ENCODE measurements around the gene MMAB. TPM values are rescaled to one million over a fixed set of nuclear protein-coding genes. Genes with fewer than 3 reads are reported as not detected.

The MMAB gene
- total RNA-seq (ENCODE audit: low replicate concordance): 24.7 and 34.5 TPM in 2 replicates

DNA sequence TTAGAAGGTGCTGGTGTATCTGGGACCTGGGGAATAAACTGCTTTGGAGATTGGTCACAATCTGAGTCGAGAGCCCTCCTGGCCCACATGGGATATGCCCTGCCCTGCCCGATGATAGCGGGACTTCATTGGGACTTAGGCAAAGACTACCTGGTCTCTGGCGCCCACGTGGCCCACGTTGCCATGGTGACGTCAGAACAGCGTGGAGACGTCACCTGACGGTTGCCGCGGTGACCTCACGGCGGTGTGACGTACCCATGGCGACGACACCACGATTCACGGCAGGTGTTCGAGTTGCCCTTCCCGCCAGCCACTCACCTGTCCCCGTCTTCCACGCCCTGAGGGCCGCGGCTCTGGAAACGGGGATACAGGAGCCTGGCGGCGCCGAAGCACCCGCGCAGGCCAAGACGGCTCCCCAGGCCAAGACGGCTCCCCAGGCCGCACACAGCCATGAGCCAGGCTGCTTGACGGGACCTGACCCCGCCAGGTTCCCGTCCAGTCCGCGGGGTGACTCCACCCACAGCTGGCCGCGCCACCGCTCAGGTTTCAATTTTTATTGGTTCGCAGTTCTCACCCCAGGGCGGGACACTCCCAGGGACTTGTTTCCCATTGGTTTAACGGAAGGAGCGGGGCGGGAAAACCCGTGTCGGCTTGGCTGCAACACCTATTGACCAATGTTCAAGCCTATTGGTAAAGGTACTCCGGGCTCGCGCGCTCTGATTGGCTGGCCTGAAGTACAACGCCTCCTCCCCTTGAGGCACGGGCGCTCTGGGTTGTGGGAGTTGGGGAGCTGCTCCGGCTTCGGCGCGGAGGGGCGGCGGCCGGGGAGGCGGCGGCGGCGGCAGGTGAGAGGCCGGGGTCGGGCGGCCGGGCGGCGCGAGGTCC, at the start of gene MMAB, which contains the start of gene MVK:
Gene MMAB (minus strand): TSS at position 476 of the 885 bp plus-strand sequence. CDS start 24 bp downstream, at position 452.
Gene MVK (plus strand): TSS at position 766 of the 885 bp plus-strand sequence. CDS start 1,029 bp downstream, outside the sequence.
- H4K20me1 ChIP-seq (ENCODE audit: low read depth): peaks cover 5% of the 10 kb centered on the region
- H3K79me2 ChIP-seq (ENCODE audit: low read depth): peaks cover 25% of the 10 kb centered on the region
- peaks cover 4% of the 10 kb centered on the region for H3K27me3 Mint-ChIP-seq (ENCODE audit: insufficient read depth, low read depth)
- H3K4me2 ChIP-seq: peak within 1 kb of the TSS; percentile 92
- peaks cover 28% of the 10 kb centered on the region for H3K4me1 Mint-ChIP-seq
- H3K4me3 Mint-ChIP-seq: peak within 1 kb of the TSS; percentile 95
- H3K27me3 ChIP-seq: no peaks in the 10 kb centered on the region
- H3K4me3 ChIP-seq: peak within 1 kb of the TSS; percentile 77
- H3K9me3 Mint-ChIP-seq: no peaks in the 10 kb centered on the region
- peaks cover 15% of the 10 kb centered on the region for H3K4me1 ChIP-seq
- peak within 1 kb of the TSS; percentile 52 for H3K9ac ChIP-seq
- peak within 1 kb of the TSS; percentile 86 for H3K27ac ChIP-seq
- H3K9me3 ChIP-seq (ENCODE audit: low read depth): no peaks in the 10 kb centered on the region
- H3F3A ChIP-seq (ENCODE audit: low read depth): no peaks in the 10 kb centered on the region
- peak; percentile 100 for DNase-seq (ENCODE audit: low spot score)
- peaks cover 17% of the 10 kb centered on the region for H3K36me3 Mint-ChIP-seq
- peak within 1 kb of the TSS; percentile 89 for H2AFZ ChIP-seq (replicated peaks)
- H3K27ac Mint-ChIP-seq: peak within 1 kb of the TSS; percentile 37
- H3K36me3 ChIP-seq: no peaks in the 10 kb centered on the region
- no peak for TF ChIP-seq EZH2phosphoT487 (IDR thresholded peaks at IDR 0.05)
- TF ChIP-seq, protein P1, sequence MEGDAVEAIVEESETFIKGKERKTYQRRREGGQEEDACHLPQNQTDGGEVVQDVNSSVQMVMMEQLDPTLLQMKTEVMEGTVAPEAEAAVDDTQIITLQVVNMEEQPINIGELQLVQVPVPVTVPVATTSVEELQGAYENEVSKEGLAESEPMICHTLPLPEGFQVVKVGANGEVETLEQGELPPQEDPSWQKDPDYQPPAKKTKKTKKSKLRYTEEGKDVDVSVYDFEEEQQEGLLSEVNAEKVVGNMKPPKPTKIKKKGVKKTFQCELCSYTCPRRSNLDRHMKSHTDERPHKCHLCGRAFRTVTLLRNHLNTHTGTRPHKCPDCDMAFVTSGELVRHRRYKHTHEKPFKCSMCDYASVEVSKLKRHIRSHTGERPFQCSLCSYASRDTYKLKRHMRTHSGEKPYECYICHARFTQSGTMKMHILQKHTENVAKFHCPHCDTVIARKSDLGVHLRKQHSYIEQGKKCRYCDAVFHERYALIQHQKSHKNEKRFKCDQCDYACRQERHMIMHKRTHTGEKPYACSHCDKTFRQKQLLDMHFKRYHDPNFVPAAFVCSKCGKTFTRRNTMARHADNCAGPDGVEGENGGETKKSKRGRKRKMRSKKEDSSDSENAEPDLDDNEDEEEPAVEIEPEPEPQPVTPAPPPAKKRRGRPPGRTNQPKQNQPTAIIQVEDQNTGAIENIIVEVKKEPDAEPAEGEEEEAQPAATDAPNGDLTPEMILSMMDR (IDR thresholded peaks at IDR 0.05): no peak
- TF ChIP-seq EZH2 (IDR thresholded peaks at IDR 0.05): no peak

DNA sequence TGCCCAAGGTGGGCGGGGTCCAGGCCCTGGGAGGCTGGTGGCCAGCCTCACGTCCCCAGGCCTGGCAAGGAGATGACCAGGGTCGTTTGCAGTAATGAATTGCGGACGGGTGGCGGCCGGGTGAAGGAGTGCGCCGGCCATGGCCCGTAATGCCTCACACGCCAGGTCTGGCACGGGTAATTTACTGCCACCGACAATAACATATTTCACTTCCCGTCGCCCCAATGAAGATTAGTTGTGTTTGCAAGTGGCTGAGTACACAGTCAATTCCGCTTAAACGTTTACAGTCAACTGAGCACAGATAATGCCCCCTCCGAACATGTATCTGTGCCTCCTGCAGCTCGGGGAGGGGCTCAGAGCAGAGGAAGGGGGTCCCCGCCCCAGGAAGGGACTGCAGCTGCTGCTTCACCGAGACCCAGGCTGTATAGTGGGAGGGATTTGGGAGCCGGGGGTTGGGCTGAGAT, 48.6 kb upstream of the MMAB start:
- Histone ChIP-seq H3K27ac (no peak overlapping the region), H3K9me3 (ENCODE audit: low read depth) (no peaks in the 10 kb centered on the region), H3K4me1 (peaks cover 49% of the 10 kb centered on the region), H3K4me2 (peak overlapping the region; percentile 65), H3K79me2 (ENCODE audit: low read depth) (no peaks in the 10 kb centered on the region), H3K9ac (no peak overlapping the region), H3K27me3 (no peaks in the 10 kb centered on the region), H3F3A (ENCODE audit: low read depth) (peaks cover 31% of the 10 kb centered on the region), H4K20me1 (ENCODE audit: low read depth) (no peaks in the 10 kb centered on the region), H3K36me3 (no peaks in the 10 kb centered on the region), H2AFZ (replicated peaks) (no peak overlapping the region), H3K4me3 (no peak overlapping the region)
- H3K4me1 Mint-ChIP-seq: peaks cover 42% of the 10 kb centered on the region
- peak; percentile 61 for DNase-seq (ENCODE audit: low spot score)
- H3K4me3 Mint-ChIP-seq: no peak overlapping the region
- peaks cover 20% of the 10 kb centered on the region for H3K27me3 Mint-ChIP-seq (ENCODE audit: insufficient read depth, low read depth)
- peak overlapping the region; percentile 54 for H3K27ac Mint-ChIP-seq
- H3K36me3 Mint-ChIP-seq: no peaks in the 10 kb centered on the region
- peaks cover 1% of the 10 kb centered on the region for H3K9me3 Mint-ChIP-seq
- TF ChIP-seq EZH2phosphoT487 (IDR thresholded peaks at IDR 0.05): no peak
- TF ChIP-seq, protein P1 (IDR thresholded peaks at IDR 0.05): no peak
- TF ChIP-seq EZH2 (IDR thresholded peaks at IDR 0.05): no peak

DNA sequence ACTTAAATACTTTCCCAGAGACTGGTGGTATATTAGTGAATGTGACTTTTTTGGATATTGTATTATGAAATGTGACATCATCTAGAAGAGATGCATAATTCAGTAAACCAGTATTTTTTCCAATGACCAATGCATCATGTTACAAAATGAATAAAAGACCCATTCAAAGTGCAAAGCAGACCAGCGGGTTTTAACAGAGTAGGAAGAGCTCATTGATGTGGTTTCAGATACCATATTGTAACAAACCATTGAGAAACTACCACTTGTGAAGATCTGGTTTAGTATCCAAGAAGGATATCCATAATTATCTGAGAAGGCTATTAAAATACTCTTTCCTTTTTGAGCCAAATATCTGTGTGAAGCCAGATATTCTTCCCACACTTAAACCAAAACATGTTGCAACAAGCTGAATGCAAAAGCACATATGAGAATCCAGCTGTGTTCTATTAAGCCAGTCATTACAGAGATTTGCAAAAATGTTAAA, 47.9 kb upstream of the MMAB start:
- no peak for DNase-seq (ENCODE audit: low spot score)
- peaks cover 16% of the 10 kb centered on the region for H3K27me3 Mint-ChIP-seq (ENCODE audit: insufficient read depth, low read depth)
- Histone ChIP-seq H3K9ac (no peak overlapping the region), H3K4me3 (no peak overlapping the region), H3K4me2 (no peak overlapping the region), H3K27ac (no peak overlapping the region), H3F3A (ENCODE audit: low read depth) (peaks cover 24% of the 10 kb centered on the region), H4K20me1 (ENCODE audit: low read depth) (no peaks in the 10 kb centered on the region), H3K4me1 (peaks cover 49% of the 10 kb centered on the region), H3K79me2 (ENCODE audit: low read depth) (no peaks in the 10 kb centered on the region), H3K9me3 (ENCODE audit: low read depth) (no peaks in the 10 kb centered on the region), H3K27me3 (no peaks in the 10 kb centered on the region), H3K36me3 (no peaks in the 10 kb centered on the region), H2AFZ (replicated peaks) (no peak overlapping the region)
- H3K4me3 Mint-ChIP-seq: no peak overlapping the region
- H3K4me1 Mint-ChIP-seq: peaks cover 42% of the 10 kb centered on the region
- H3K9me3 Mint-ChIP-seq: no peaks in the 10 kb centered on the region
- H3K27ac Mint-ChIP-seq: no peak overlapping the region
- no peaks in the 10 kb centered on the region for H3K36me3 Mint-ChIP-seq
- TF ChIP-seq EZH2 (IDR thresholded peaks at IDR 0.05) (no peak), EZH2phosphoT487 (IDR thresholded peaks at IDR 0.05) (no peak)
- TF ChIP-seq, protein P1 (IDR thresholded peaks at IDR 0.05): no peak
